ENCODE data around the gene RUNX2.

RUNX2 gene

GRCh38 chr6:45563041-45563440 is 234.9 kb downstream of the RUNX2 start:
- DNase-seq, result no peak

GRCh38 chr6:45563844-45564243 is 235.7 kb downstream of the RUNX2 start:
- DNase-seq, result no peak

GRCh38 chr6:45566882-45567281 is 238.8 kb downstream of the RUNX2 start:
- DNase-seq, result no peak

- DNase-seq, result no peak
Measured at GRCh38 chr6:45567879-45568278, 239.7 kb downstream of the RUNX2 start.

GRCh38 chr6:45568626-45569025 is 240.5 kb downstream of the RUNX2 start:
- no peak for DNase-seq

GRCh38 chr6:45569210-45569945 is 241.2 kb downstream of the RUNX2 start:
- DNase-seq, result no peak

GRCh38 chr6:45571159-45571558 is 243.0 kb downstream of the RUNX2 start:
- no peak for DNase-seq

- no peak for DNase-seq
Measured at GRCh38 chr6:45572833-45573232, 244.7 kb downstream of the RUNX2 start.

- no peak for DNase-seq
Measured at GRCh38 chr6:45574014-45574461, 245.9 kb downstream of the RUNX2 start.

GRCh38 chr6:45574885-45575284 is 246.8 kb downstream of the RUNX2 start:
- DNase-seq, result no peak

- no peak for DNase-seq
Measured at GRCh38 chr6:45576648-45577624, 248.8 kb downstream of the RUNX2 start.

- DNase-seq, result no peak
Measured at GRCh38 chr6:45577836-45578504, 249.8 kb downstream of the RUNX2 start.

- DNase-seq, result no peak
Measured at GRCh38 chr6:45584127-45584526, 256.0 kb downstream of the RUNX2 start.

GRCh38 chr6:45586216-45587171 is 258.4 kb downstream of the RUNX2 start:
- no peak for DNase-seq

GRCh38 chr6:45587229-45588060 is 259.3 kb downstream of the RUNX2 start:
- no peak for DNase-seq

- DNase-seq, result no peak
Measured at GRCh38 chr6:45589367-45589766, 261.2 kb downstream of the RUNX2 start.

GRCh38 chr6:45590226-45590625 is 262.1 kb downstream of the RUNX2 start:
- DNase-seq, result peak in 1 of 2 experiments; percentile 42

GRCh38 chr6:45590696-45591184 is 262.6 kb downstream of the RUNX2 start:
- no peak for DNase-seq

- no peak for DNase-seq
Measured at GRCh38 chr6:45591306-45591705, 263.2 kb downstream of the RUNX2 start.

GRCh38 chr6:45591890-45592289 is 263.8 kb downstream of the RUNX2 start:
- DNase-seq, result no peak

- DNase-seq, result no peak
Measured at GRCh38 chr6:45592991-45593390, 264.9 kb downstream of the RUNX2 start.
